ENCODE measurements around the gene TOB1.

DNA sequence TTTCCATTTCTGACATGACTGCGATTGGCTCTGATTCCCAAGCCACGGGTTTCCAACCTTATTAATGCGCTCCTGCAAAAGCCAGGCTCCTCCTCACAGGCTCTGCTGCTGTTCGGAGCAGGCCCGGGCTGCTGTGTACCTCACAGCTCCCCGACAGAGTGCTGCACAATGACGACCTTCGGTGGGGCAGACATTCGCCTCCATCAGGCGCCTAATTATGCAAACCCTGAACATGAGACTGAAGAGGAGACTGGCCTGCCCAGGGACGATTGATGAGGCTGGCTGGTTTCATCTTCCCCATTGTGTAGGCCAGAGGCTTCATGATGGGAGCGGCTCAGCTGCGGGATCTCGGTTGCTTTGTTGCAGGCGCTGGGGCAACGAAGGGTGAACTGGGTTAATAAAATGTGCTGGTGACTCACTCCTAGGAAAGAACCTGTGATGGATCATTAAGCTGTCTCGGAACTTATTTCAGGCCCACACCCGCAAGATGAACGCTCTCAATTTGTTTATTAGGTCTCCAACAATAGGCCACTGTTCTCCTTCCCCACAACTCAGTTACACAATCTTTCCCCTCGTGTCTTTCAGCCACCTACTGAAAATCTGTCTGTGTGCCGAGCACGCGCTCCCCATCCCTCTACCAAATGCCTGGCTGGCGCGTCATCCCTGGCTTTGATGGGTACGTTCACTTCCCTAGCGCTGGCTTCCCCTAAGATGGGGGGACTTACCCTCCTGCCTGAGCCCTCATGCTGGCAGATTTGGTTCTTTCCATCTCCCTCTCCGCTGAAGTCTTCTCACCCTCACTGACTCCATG is 27.2 kb upstream of the TOB1 start:
- TF ChIP-seq, protein P1, sequence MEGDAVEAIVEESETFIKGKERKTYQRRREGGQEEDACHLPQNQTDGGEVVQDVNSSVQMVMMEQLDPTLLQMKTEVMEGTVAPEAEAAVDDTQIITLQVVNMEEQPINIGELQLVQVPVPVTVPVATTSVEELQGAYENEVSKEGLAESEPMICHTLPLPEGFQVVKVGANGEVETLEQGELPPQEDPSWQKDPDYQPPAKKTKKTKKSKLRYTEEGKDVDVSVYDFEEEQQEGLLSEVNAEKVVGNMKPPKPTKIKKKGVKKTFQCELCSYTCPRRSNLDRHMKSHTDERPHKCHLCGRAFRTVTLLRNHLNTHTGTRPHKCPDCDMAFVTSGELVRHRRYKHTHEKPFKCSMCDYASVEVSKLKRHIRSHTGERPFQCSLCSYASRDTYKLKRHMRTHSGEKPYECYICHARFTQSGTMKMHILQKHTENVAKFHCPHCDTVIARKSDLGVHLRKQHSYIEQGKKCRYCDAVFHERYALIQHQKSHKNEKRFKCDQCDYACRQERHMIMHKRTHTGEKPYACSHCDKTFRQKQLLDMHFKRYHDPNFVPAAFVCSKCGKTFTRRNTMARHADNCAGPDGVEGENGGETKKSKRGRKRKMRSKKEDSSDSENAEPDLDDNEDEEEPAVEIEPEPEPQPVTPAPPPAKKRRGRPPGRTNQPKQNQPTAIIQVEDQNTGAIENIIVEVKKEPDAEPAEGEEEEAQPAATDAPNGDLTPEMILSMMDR (optimal IDR thresholded peaks at IDR 0.05 in 1 of 3, IDR thresholded peaks at IDR 0.05 in 1 of 3, conservative IDR thresholded peaks at IDR 0.05 in 1 of 3; ENCODE audit: extremely low read depth in 1 of 3, insufficient read depth in 2 of 3, low read length in 3 of 3) = no peak
- TF ChIP-seq EZH2 (IDR thresholded peaks at IDR 0.05; ENCODE audit: low read length) = no peak
